HepG2 (cell line): ENCODE results near the gene PTPRF. TPM values are rescaled to one million over a fixed set of nuclear protein-coding genes. Genes with fewer than 3 reads are reported as not detected.

Experiments used
- ATAC-seq: fragments of 200-7000 bp; cut with Tn5 transposase; 3 replicates; pipeline ENCODE4 v1.9.1; 2020; ENCODE audit warnings: mild to moderate bottlenecking, moderate library complexity
- BruUV-seq: library from RNA; stranded (reverse); fragments of 400-500 nt; replicated peaks from 2 replicates; lab custom pipeline; 2021; lab: Mats Ljungman, UMichigan
- CTCF ChIA-PET: fragments of 300-600 bp; formaldehyde crosslinking; extraction: SDS; loops from one replicate; lab custom pipeline; 2021; ENCODE audit warnings: low total read pairs, inconsistent platforms, low intra/inter-chr PET ratio; lab: Yijun Ruan, JAX
- POLR2A ChIA-PET: fragments of 350-600 bp; sonication (Branson Sonifier 250); formaldehyde crosslinking; loops from one replicate; lab custom pipeline; 2020; ENCODE audit warnings: antibody characterized with exemption, inconsistent platforms; lab: Yijun Ruan, JAX
- DNase-seq: peaks from one replicate; pipeline ENCODE4 v3.0.0-alpha.2; 2015; ENCODE audit warnings: low spot score
- FAIRE-seq: peaks from 3 replicates; lab custom pipeline; 2011; peaks lifted over from hg19 to GRCh38; lab: Jason Lieb, UNC
- H2AFZ ChIP-seq: one replicate; pipeline ENCODE4 v1.6.1; 2011; ENCODE audit warnings: low read length, inconsistent platforms
- H3K27ac ChIP-seq: fragments of 300-600 bp; 3 replicates; pipeline ENCODE4 v1.8.0; 2011; ENCODE audit warnings: mixed run types, mild to moderate bottlenecking, mixed read lengths, low read length, inconsistent platforms; ENCODE audit not compliant: insufficient read depth; ENCODE audit errors: extremely low read length
- H3K27me3 ChIP-seq, 2 experiments: fragments of 200-600 bp in 1 of 2; 2 replicates in 1 of 2; 3 replicates in 1 of 2; pipeline versions ENCODE4 v1.6.0 to v1.8.0; 2011; ENCODE audit warnings: low read length in 2 of 2, mild to moderate bottlenecking in 2 of 2, moderate library complexity in 2 of 2, inconsistent platforms in 1 of 2; ENCODE audit not compliant: insufficient read depth in 2 of 2, control insufficient read depth in 1 of 2
- H3K36me3 ChIP-seq, 2 experiments: fragments of 200-600 bp in 1 of 2; replicated peaks in 1 of 2; 2 replicates in 1 of 2; 3 replicates in 1 of 2; pipeline versions ENCODE4 v1.5.1 to v1.8.0; 2011; ENCODE audit warnings: low read length in 2 of 2, inconsistent platforms in 1 of 2; ENCODE audit not compliant: insufficient read depth in 2 of 2, control insufficient read depth in 1 of 2
- H3K4me1 ChIP-seq: 2 replicates; pipeline ENCODE4 v1.5.1; 2012; ENCODE audit warnings: low read length, inconsistent platforms; ENCODE audit not compliant: insufficient read depth
- H3K4me2 ChIP-seq: 2 replicates; pipeline ENCODE4 v1.6.0; 2011; ENCODE audit warnings: low read depth, low read length, inconsistent platforms
- H3K4me3 ChIP-seq, 3 experiments: fragments of 200-600 bp in 1 of 3; sonication (generic), shearing (Covaris generic) in 1 of 3; replicated peaks in 1 of 3; 2 replicates each; pipeline ENCODE4 v1.5.1; 2011 to 2016; ENCODE audit warnings: low read length in 3 of 3, inconsistent platforms in 2 of 3, low read depth in 2 of 3, mild to moderate bottlenecking in 2 of 3, control low read depth in 1 of 3, mixed read lengths in 1 of 3; ENCODE audit not compliant: insufficient read depth in 1 of 3
- H3K79me2 ChIP-seq: one replicate; pipeline ENCODE4 v1.6.1; 2011; ENCODE audit warnings: low read length, inconsistent platforms; ENCODE audit not compliant: insufficient read depth
- H3K9ac ChIP-seq: 2 replicates; pipeline ENCODE4 v1.6.0; 2011; ENCODE audit warnings: mild to moderate bottlenecking, low read depth, low read length, inconsistent platforms; ENCODE audit not compliant: insufficient read depth
- H3K9me3 ChIP-seq: 2 replicates; pipeline ENCODE4 v1.5.1; 2012; ENCODE audit warnings: mild to moderate bottlenecking, low read length
- H4K20me1 ChIP-seq: 2 replicates; pipeline ENCODE4 v1.6.0; 2011; ENCODE audit warnings: inconsistent platforms, mild to moderate bottlenecking, low read length, moderate library complexity; ENCODE audit not compliant: insufficient read depth
- ATF1 ChIP-seq: IDR thresholded peaks from 2 replicates; pipeline ENCODE4 v1.6.1; 2016; ENCODE audit warnings: mild to moderate bottlenecking, control low read depth
- HES4 ChIP-seq: sonication (generic); formaldehyde crosslinking; IDR thresholded peaks from 2 replicates; pipeline ENCODE4 v1.9.0; 2021; ENCODE audit warnings: mild to moderate bottlenecking, missing genetic modification reagents, borderline replicate concordance
- HOXA5 ChIP-seq: sonication (generic); formaldehyde crosslinking; IDR thresholded peaks from 2 replicates; pipeline ENCODE4 v1.4.0; 2020; ENCODE audit warnings: missing genetic modification reagents
- JUN ChIP-seq: sonication (generic); formaldehyde crosslinking; IDR thresholded peaks from 2 replicates; pipeline ENCODE4 v1.4.0; 2020; ENCODE audit warnings: mild to moderate bottlenecking, missing genetic modification reagents
- KLF16 ChIP-seq, 2 experiments: sonication (generic) in 1 of 2; formaldehyde crosslinking in 1 of 2; IDR thresholded peaks; 2 replicates each; pipeline versions ENCODE4 v1.6.1 to v1.8.0; 2016 to 2023; ENCODE audit warnings: missing genetic modification reagents in 2 of 2, missing compliant biosample characterization in 1 of 2
- MYC ChIP-seq: sonication (generic); formaldehyde crosslinking; IDR thresholded peaks from 2 replicates; pipeline ENCODE4 v1.9.0; 2021; ENCODE audit warnings: missing genetic modification reagents, borderline replicate concordance
- NFE2L2 ChIP-seq: fragments of 150-350 bp; IDR thresholded peaks from 2 replicates; pipeline ENCODE4 v1.6.1; 2014; ENCODE audit warnings: low read length
- RAD21 ChIP-seq: fragments of 450-650 bp; formaldehyde crosslinking; IDR thresholded peaks from 2 replicates; pipeline ENCODE4 v1.5.0; 2020; ENCODE audit warnings: mild to moderate bottlenecking
- RARA ChIP-seq: IDR thresholded peaks from 2 replicates; pipeline ENCODE4 v1.6.1; 2016; ENCODE audit warnings: missing genetic modification reagents, missing compliant biosample characterization
- RBM22 ChIP-seq: fragments of 200-400 bp; formaldehyde crosslinking; optimal IDR thresholded peaks from 2 replicates; pipeline ENCODE3; 2017; ENCODE audit warnings: mild to moderate bottlenecking, low read length, moderate library complexity
- TGIF2 ChIP-seq: IDR thresholded peaks from 2 replicates; pipeline ENCODE4 v1.6.1; 2016; ENCODE audit warnings: control low read depth, missing compliant biosample characterization
- TRIM22 ChIP-seq: fragments of 450-650 bp; IDR thresholded peaks from 2 replicates; pipeline ENCODE4 v1.6.1; 2017
- YY1 ChIP-seq: IDR thresholded peaks from 2 replicates; pipeline ENCODE4 v1.6.1; 2011; ENCODE audit warnings: low read length, low read depth, moderate library complexity, mild to moderate bottlenecking; ENCODE audit not compliant: insufficient read depth, insufficient replicate concordance
- ZBTB21 ChIP-seq: sonication (generic); formaldehyde crosslinking; IDR thresholded peaks from 2 replicates; pipeline ENCODE4 v1.4.0; 2020; ENCODE audit warnings: missing genetic modification reagents
- ZFP62 ChIP-seq: sonication (generic); formaldehyde crosslinking; IDR thresholded peaks from 2 replicates; pipeline ENCODE4 v1.4.0; 2020; ENCODE audit warnings: missing genetic modification reagents
- ZNF136 ChIP-seq: sonication (generic); formaldehyde crosslinking; IDR thresholded peaks from 2 replicates; pipeline ENCODE4 v1.8.1; 2022; ENCODE audit warnings: low read depth, mild to moderate bottlenecking, moderate library complexity, missing genetic modification reagents
- ZNF292 ChIP-seq: sonication (generic); formaldehyde crosslinking; IDR thresholded peaks from 2 replicates; pipeline ENCODE4 v1.8.1; 2022; ENCODE audit warnings: mild to moderate bottlenecking, low read depth, missing genetic modification reagents, borderline replicate concordance
- ZNF44 ChIP-seq: sonication (generic); formaldehyde crosslinking; IDR thresholded peaks from 2 replicates; pipeline ENCODE4 v1.5.1; 2020; ENCODE audit warnings: mild to moderate bottlenecking, missing genetic modification reagents
- ZNF510 ChIP-seq: sonication (generic); formaldehyde crosslinking; IDR thresholded peaks from 2 replicates; pipeline ENCODE4 v1.4.0; 2020; ENCODE audit warnings: low read depth, mild to moderate bottlenecking, missing genetic modification reagents
- ZXDC ChIP-seq: sonication (generic); formaldehyde crosslinking; IDR thresholded peaks from 2 replicates; pipeline ENCODE4 v1.5.0; 2020; ENCODE audit warnings: mild to moderate bottlenecking, missing genetic modification reagents
- WGBS: methylation state at CpG from one replicate; pipeline ENCODE4 v1.1.6; 2017; ENCODE audit warnings: low lambda C conversion rate; 5-methylcytosine and 5-hydroxymethylcytosine counted together
- in situ Hi-C: cut with HindIII; loops from 2 replicates; pipeline ENCODE4 v1.10.0; 2017; ENCODE audit warnings: low pct_unique_long_range_greater_than_20kb; ENCODE audit not compliant: extremely low pct_ligation_motif_present
- intact Hi-C: fragments of 100-400 bp; cut with micrococcal nuclease; formaldehyde crosslinking; loops from one replicate; pipeline ENCODE4 v1.10.0; 2022; ENCODE audit not compliant: unreplicated experiment
- polyA plus RNA-seq, 8 experiments: library from polyadenylated mRNA; depleted of rRNA in 3 of 8; stranded (reverse) in 7 of 8; unstranded in 1 of 8; fragments of >200 nt; fragmentation: Illumina TruSeq in 4 of 8; extraction: Trizol in 4 of 8; gene quantifications; 2 replicates each; pipeline versions ENCODE4 v1.2.1 to v1.2.3, GENCODE V29; 2011 to 2016; ENCODE audit warnings: low read depth in 4 of 8, missing spikeins in 1 of 8, mixed read lengths in 1 of 8; ENCODE audit not compliant: insufficient read depth in 1 of 8
- total RNA-seq, 5 experiments: library from RNA; depleted of rRNA; stranded (reverse); fragments of >200 nt; fragmentation: Illumina TruSeq; extraction: Trizol; gene quantifications; 2 replicates each; pipeline ENCODE4 v1.2.3, GENCODE V29; 2016; ENCODE audit warnings: low read depth in 1 of 5

Gene PTPRF
- total and polyA plus RNA-seq, 2 of the 13 experiments (the other 11 are each of a cell fraction or from before 2014, with no cell fraction given): 55.9 to 167 TPM

- WGBS: 44% methylated on average over 1 of the region's 1 CpG
- TF ChIP-seq ATF1 (CRISPR knock-in tag) (no peak), ZFP62 (CRISPR knock-in tag) (no peak), JUN (CRISPR knock-in tag) (no peak), KLF16 (CRISPR knock-in tag; IDR thresholded peaks at IDR 0.05) (no peak), ZNF136 (CRISPR knock-in tag) (no peak), RBM22 (no peak), TGIF2 (no peak), ZXDC (CRISPR knock-in tag) (no peak), ZNF510 (no peak), HES4 (CRISPR knock-in tag) (no peak), TRIM22 (no peak), ZBTB21 (CRISPR knock-in tag) (no peak), HOXA5 (CRISPR knock-in tag) (no peak), ZNF44 (CRISPR knock-in tag) (no peak), NFE2L2 (no peak), YY1 (no peak), RAD21 (CRISPR knock-in tag) (no peak), RARA (CRISPR knock-in tag) (no peak), ZNF292 (CRISPR knock-in tag) (no peak), MYC (no peak)
- intact Hi-C loops: no loop called here
- Histone ChIP-seq H3K36me3 (no peaks in the 10 kb centered on the region), H2AFZ (no peak overlapping the region), H3K27ac (no peak overlapping the region), H3K79me2 (peaks cover under 1% of the 10 kb centered on the region), H3K4me3 (no peak overlapping the region), H3K9ac (no peak overlapping the region), H3K9me3 (no peaks in the 10 kb centered on the region), H3K4me1 (peaks cover 32% of the 10 kb centered on the region), H4K20me1 (no peaks in the 10 kb centered on the region), H3K27me3 (peaks cover 0 to 10% of the 10 kb centered on the region in 2 experiments; a peak in 2 of 5 replicates), H3K4me2 (no peak overlapping the region)
- FAIRE-seq (no peak), ATAC-seq (no peak), DNase-seq (no peak)
- BruUV-seq: no TSS peak
- CTCF ChIA-PET: no interaction called here
- POLR2A ChIA-PET: interaction anchor here (1.1 to 1.2 kb wide), 3 partner anchors 8 to 62 kb away, joined by 3 read pairs; partner anchors contain the start of gene ST3GAL3
- in situ Hi-C loops: no loop called here
These were observed 114.8 kb downstream of the PTPRF start for GRCh38 chr1:43645461-43645860.
